HG02973 (cell line): ENCODE results near the gene DDX1.
"Not testable (repeated sequence)": the region's sequence is repeated elsewhere in the genome, so short reads cannot be mapped to it uniquely, and the experiment has no call there.

Source experiments
- ATAC-seq: cut with Tn5 transposase; IDR thresholded peaks from one replicate; pipeline ENCODE4 v1.9.1; 2021; ENCODE audit warnings: moderate library complexity; ENCODE audit not compliant: unreplicated experiment

Gene DDX1

DNA sequence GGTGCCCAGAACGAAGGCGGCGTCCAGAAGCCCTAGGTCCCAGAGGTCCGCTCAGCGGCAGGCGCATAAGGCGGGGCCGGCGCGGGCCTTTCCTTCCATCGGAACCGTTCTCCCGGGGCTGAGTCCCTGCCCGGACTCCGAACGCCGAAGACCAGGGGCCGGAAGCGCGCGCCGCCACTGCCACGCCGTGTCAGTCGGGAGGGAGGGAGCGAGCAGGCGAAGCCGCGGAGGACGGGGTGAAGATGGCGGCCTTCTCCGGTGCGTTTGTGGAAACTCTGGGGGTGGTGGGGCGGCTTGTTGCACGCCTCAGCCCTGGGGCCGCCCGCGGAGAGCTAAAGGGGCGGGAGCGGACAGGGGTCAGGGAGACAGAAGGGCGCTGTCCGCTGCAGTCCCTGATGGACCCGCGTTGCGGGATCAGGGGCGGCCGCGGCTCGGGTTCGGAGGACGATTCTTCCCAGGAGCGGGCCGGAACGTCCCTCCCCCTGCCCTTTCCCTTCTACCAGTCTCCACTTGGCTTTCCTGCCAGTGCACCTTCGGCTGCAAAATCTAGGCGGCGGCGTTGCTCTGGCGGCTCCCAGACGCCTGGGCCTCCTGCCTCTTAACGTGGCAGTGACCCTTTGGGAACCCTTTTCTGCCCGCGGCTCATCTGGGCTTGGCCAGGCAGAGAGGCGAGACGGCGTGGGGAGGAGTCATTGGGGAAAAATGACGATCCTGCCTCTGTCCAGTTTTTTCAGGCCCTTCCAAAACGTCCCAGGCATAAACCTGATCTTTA, at the start of gene DDX1:
DDX1 (plus strand) TSS at position 177 of the 772 bp plus-strand sequence; CDS start at position 243, 66 bp downstream.
- peak; percentile 96 for ATAC-seq

DNA sequence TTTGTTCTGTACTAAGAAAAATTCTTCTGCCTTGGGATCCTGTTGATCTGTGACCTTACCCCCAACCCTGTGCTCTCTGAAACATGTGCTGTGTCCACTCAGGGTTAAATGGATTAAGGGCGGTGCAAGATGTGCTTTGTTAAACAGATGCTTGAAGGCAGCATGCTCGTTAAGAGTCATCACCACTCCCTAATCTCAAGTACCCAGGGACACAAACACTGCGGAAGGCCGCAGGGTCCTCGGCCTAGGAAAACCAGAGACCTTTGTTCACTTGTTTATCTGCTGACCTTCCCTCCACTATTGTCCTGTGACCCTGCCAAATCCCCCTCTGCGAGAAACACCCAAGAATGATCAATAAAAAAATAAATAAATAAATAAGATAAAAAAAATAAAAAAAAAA, 49.4 kb upstream of the DDX1 start:
- ATAC-seq, result not testable (repeated sequence)

GRCh38 chr2:15543053-15543452, 48.6 kb upstream of the DDX1 start:
- no peak for ATAC-seq

GRCh38 chr2:15543541-15543940, 48.1 kb upstream of the DDX1 start:
- no peak for ATAC-seq

DNA sequence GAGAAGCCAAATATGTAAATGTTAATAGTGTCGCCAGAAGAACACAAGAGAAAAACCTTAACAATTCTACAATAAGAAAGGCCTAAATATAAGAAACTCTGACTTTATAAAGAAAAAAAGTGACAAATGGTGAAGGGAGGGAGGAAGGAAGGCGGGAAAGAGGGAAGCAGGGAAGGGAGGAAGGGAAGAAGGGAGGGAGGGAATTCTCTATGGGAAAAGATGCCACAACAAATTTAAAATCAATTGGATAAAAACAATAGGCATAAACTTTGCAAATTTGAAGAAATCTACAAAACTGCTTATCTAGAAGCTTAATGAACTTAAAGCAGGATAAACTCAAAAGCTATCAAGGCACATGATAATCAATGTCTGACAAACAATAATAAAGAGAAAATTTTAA, 47.4 kb upstream of the DDX1 start:
- no peak for ATAC-seq

DNA sequence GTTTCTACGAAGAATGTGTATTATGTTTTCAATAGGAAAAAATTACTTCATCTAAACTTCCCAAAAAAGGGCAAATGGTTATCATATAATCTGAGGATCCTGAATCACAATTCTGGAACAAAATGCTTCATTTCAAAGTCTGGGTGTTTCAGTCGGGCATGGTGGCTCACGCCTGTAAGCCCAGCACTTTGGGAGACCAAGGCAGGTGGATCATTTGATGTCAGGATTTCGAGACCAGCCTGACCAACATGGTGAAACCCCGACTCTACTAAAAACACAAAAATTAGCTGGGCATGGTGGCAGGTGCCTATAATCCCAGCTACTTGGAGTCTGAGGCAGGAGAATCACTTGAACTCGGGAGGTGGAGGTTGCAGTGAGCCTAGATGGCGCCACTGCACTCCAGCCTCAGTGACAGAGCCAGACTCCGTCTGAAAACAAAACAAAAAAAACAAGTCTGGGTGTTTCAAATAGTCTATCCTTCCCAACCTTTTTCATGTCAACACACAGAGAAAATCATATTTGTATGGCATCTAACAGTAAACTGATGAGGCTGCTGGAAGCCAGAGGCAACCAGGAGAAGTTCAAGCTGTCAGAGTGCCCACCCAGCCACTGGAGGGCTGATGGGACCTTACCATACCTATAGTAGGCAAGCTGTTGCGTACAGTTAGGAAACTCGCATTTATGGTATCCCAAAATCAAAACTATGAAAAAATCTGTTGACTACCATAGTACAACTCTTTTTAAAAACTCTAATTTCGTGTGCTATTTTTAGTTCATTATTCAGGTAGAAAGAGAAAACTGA, 45.2 kb upstream of the DDX1 start:
- no peak for ATAC-seq

DNA sequence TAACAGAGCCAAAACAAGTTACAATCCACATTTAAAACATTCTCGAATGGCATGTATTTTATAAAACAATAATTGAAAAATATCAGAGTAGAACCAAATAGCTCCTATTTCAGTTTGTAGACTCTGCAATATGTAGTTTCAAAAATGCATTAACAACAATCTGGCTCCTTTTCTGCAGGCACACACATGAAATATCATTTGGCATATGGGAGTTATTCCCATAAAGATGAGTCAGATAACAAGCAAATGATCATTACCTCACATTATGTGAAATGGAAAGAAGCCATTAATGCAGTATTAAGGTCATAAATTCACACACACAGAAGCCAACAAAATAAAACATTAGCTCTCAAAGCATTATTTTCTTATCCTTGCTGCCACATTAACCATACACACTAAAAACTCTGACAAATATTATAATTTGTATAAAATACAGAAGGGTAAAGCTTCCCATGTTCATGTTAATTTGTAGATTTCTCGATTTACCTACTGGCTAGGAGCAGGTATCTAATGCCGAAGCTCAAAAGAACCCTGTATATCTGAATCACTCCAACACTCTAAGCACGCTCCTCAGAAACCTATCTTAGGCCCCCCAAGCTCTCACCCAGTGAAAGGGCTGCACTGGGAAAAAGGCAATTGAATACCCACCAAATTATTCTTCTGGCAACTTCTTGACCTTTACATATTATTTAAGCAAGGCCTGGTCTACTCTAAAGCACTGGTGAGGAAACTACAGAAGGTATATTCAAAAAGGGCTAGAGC, 44.4 kb upstream of the DDX1 start:
- no peak for ATAC-seq

- no peak for ATAC-seq
Measured at GRCh38 chr2:15548974-15549373, 42.7 kb upstream of the DDX1 start.

GRCh38 chr2:15553519-15553918, 38.1 kb upstream of the DDX1 start:
- ATAC-seq, result no peak

- ATAC-seq, result no peak
Measured at GRCh38 chr2:15553951-15554350, 37.7 kb upstream of the DDX1 start.

DNA sequence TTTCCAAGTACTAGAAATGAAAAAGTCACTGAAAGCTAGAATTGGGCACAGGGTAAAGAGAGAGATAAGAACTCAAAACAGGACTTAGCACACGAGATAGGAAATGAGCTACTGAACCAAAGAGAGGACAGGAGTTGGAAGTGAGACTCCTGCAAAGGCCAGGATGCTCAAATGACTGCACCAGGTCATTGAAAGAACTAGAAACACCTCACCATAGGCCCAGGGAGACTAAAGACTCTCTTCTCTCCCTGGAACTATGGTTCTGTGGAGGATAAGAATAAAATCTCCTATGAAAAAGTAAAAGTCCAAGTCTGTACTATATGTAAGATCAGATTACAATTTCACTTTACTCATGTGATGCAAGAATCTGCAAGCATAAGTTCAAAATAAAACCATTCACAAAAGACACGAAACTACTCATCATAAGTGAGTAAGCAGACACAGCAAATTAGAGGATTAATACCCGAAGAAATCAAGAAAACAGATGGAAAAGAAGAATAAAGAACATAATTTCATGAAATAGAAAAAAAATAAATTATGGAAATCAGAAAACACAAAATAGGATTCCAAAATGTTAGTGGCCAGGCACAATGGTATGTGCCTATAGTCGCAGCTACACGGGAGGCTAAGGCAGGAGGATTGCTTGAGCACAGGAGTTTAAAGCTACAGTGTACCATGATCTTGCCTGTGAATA, 37.0 kb upstream of the DDX1 start:
- ATAC-seq, result no peak

- ATAC-seq, result no peak
Measured at GRCh38 chr2:15555760-15556193, 35.9 kb upstream of the DDX1 start.

DNA sequence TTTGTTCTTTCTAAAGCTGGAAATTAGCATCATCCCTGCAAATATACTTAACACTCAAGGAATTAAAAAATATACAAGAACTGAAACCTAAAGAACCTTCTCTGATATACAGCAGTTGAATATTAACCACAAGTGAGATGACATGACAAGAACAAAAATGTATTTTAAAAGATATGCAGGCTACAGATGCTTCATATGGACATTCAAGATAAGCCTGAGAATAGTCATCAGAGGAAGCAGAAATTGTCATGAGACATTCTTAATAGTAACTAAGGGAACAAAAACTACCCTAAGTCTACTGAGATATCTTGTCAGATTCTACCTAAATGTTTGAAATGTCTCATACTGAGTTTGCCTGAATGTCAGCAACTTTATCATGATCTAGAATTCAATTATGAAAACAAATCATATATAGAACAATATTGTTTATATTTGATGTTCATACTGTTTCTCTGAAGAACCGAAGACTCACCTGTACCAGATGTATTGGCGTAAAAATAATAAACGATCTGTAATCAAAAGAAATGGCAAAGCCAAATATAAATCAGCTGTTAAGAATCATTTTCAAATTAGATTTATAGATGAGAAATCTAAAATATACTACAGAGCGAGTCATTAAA, 35.2 kb upstream of the DDX1 start:
- no peak for ATAC-seq

GRCh38 chr2:15557887-15558311, 33.8 kb upstream of the DDX1 start:
- ATAC-seq, result no peak

- no peak for ATAC-seq
Measured at GRCh38 chr2:15559379-15560139, 32.1 kb upstream of the DDX1 start.

DNA sequence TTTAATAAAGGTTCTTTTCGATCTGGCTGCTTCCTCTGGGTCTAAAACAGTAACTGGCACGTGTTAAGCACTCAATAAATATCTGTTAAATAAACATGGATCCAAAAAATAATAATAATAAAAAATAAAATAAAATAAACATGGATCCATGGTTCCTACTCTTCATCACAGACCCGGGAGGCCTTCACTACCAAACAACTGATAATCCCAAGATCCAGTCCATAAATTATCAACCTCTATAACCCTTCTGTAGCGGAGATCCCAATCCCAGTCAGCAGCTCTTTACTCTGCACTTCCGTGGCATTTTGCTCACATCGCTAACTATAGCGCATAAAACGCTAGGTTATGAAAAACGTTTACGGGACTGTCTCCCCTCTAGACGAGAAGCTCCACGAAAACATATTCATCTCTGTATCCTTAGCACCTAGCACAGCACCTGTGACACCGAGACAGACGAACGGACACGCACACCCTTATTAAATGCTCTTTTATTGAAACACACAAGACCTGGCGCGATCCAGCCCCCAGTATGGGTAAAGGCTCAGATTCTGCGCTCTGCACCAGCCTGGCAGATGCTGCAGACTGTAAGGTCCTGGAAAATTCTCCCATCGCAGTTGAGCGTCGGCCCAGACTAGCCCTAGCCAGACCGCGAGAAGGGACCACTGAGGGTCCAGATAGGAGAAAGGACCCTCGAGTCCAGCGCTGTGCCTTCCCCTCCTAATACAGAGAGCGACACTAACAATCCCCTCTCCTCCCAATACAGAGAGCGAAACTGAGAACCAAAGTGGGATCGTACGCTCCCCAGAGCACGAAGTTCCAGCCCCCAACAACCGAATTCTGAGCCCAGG, 31.3 kb upstream of the DDX1 start:
- ATAC-seq, result peak; percentile 47

DNA sequence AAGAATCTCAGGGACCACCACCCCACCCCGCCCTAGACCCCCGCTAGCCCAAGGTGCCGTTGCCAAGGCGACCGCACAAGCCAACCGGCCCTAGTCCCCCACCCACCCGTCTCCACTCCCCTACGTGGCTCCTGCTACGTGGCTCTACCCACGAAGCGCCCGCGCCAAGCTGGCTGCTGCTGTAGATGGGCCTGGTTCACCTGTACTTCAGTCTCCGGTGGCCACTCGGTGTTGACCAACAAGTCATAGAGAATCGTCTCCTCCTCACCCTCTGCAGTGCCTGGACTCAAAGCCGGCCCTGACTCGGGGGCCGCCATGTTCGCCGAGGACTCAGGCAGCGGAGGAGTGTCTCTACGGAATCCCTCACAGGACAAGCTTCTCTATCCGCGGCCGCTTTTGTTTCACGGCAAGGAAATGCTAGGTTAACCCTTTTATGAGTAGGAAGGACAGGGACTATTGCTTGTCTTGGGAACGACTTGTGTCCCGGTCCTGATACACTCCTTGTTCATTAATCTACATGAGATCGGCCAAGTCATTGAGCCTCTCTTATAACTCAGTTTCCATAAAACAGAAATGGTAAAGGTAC, 30.6 kb upstream of the DDX1 start, which contains the start of gene NBAS:
NBAS (minus strand) TSS at position 347 of the 586 bp plus-strand sequence; CDS start at position 317, 30 bp downstream.
- peak; percentile 81 for ATAC-seq
